ENCODE data around the gene ATAD3B. TPM values are rescaled to one million over a fixed set of nuclear protein-coding genes. Genes with fewer than 3 reads are reported as not detected.
"Not testable (repeated sequence)": the region's sequence is repeated elsewhere in the genome, so short reads cannot be mapped to it uniquely, and the experiment has no call there.

ATAD3B gene
- total RNA-seq, 1 experiment from 2014 or later, result 62.9 TPM

DNA sequence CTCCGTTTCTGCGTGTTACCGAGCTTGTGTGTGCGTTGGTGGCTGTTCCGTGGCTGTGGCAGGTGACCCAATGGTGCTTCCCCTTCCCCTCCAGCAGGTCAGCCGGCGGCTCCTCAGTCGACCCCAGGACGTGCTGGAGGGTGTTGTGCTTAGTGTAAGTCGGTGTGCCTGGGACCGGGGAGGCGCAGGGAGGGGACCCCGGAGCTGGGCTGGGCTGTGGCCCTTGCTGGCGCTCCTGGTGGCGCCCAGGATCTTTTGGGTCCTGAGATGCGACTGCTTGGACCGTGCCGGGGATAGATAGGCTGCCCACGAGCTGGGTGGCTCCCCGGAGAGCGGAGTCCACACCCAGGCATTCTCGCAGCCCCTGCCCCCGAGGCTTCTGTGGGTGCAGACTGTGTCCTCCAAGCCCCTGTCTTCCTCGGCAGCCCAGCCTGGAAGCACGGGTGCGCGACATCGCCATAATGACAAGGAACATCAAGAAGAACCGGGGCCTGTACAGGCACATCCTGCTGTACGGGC lies 16.1 kb upstream of the ATAD3B start:
- no TSS peak for BruUV-seq (replicated peaks)
- POLR2A ChIA-PET, result no interaction called here
- no peak overlapping the region for H3K4me3 ChIP-seq (replicated peaks in 1 of 2; ENCODE audit: low read depth in 1 of 2, low read length in 2 of 2)

DNA sequence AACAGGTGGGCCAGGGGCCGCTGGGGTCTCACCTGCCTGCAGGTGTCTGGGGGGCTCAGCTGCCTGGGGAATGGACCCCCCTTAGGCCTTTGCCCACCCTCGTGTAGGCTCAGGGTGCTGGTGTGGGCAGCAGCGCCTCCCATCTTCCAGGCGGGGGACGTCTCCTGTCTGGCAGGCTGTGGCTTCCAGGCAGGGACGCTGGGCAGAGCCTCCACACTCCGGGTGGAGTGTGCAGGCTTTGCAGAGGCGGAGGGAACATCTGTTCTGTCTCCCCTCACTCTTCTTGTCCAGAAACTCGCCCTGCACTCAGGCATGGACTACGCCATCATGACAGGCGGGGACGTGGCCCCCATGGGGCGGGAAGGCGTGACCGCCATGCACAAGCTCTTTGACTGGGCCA lies 15.6 kb upstream of the ATAD3B start:
- H3K36me3 ChIP-seq (ENCODE audit: control insufficient read depth in 1 of 2, insufficient read depth in 2 of 2, low read length in 2 of 2); H3K4me3 ChIP-seq (replicated peaks in 1 of 2; ENCODE audit: low read depth in 1 of 2, low read length in 2 of 2); POLR2A ChIA-PET; DNase-seq (ENCODE audit: low read depth, low spot score); RAD21 ChIA-PET (ENCODE audit: low non-redundant PET in 1 of 2, low total read pairs in 2 of 2, uncharacterized antibody in 2 of 2, unreplicated experiment in 2 of 2); H3K9ac ChIP-seq (ENCODE audit: low read length); H3K27me3 ChIP-seq (ENCODE audit: insufficient read depth, low read length); CTCF ChIA-PET; H3K79me2 ChIP-seq (ENCODE audit: insufficient read depth, low read length); H3K9me2 ChIP-seq (ENCODE audit: insufficient read depth); intact Hi-C loops (cut with micrococcal nuclease); H4K20me1 ChIP-seq (ENCODE audit: insufficient read depth); H2AFZ ChIP-seq (ENCODE audit: low read depth, low read length, poor library complexity, severe bottlenecking); H3K4me2 ChIP-seq (ENCODE audit: low read length); H3K4me1 ChIP-seq (ENCODE audit: control insufficient read depth in 1 of 2, insufficient read depth in 2 of 2, low read length in 2 of 2); BruUV-seq (replicated peaks); H3K27ac ChIP-seq (ENCODE audit: low read depth, low read length); H3K9me3 ChIP-seq (ENCODE audit: control insufficient read depth in 1 of 2, insufficient read depth in 1 of 2, low read depth in 1 of 2, low read length in 2 of 2): not testable (repeated sequence)
- peak; percentile 46; the same call in 1 of the 2 replicates for ATAC-seq

More for the DNA sequence above, 16.1 kb upstream of the ATAD3B start:
- ChIA-PET RAD21 (ENCODE audit: low non-redundant PET in 1 of 2, low total read pairs in 2 of 2, uncharacterized antibody in 2 of 2, unreplicated experiment in 2 of 2) (no interaction called here), CTCF (no interaction called here)
- ATAC-seq, result no peak
- Histone ChIP-seq H2AFZ (ENCODE audit: low read depth, low read length, poor library complexity, severe bottlenecking) (no peak overlapping the region), H3K27ac (ENCODE audit: low read depth, low read length) (no peak overlapping the region), H3K4me1 (ENCODE audit: control insufficient read depth in 1 of 2, insufficient read depth in 2 of 2, low read length in 2 of 2) (no peaks in the 10 kb centered on the region), H3K9ac (ENCODE audit: low read length) (no peak overlapping the region), H3K4me2 (ENCODE audit: low read length) (no peak overlapping the region), H3K36me3 (ENCODE audit: control insufficient read depth in 1 of 2, insufficient read depth in 2 of 2, low read length in 2 of 2) (no peaks in the 10 kb centered on the region), H3K79me2 (ENCODE audit: insufficient read depth, low read length) (no peaks in the 10 kb centered on the region), H3K27me3 (ENCODE audit: insufficient read depth, low read length) (no peaks in the 10 kb centered on the region), H3K9me3 (ENCODE audit: control insufficient read depth in 1 of 2, insufficient read depth in 1 of 2, low read depth in 1 of 2, low read length in 2 of 2) (no peaks in the 10 kb centered on the region), H3K9me2 (ENCODE audit: insufficient read depth) (no peaks in the 10 kb centered on the region), H4K20me1 (ENCODE audit: insufficient read depth) (no peaks in the 10 kb centered on the region)
- intact Hi-C loops (cut with micrococcal nuclease), result no loop called here
- TF ChIP-seq ELF1 (IDR thresholded peaks at IDR 0.05; ENCODE audit: borderline replicate concordance, low read depth) (no peak), FOSL1 (IDR thresholded peaks at IDR 0.05; ENCODE audit: low read depth) (no peak), CEBPB (IDR thresholded peaks at IDR 0.05; ENCODE audit: low read depth) (no peak), TCF7L2 (IDR thresholded peaks at IDR 0.05; ENCODE audit: borderline replicate concordance, extremely low read depth, insufficient read depth, insufficient read length) (no peak), SIN3A (IDR thresholded peaks at IDR 0.05; ENCODE audit: low read depth) (no peak), ZFX (IDR thresholded peaks at IDR 0.05) (no peak), YY1 (IDR thresholded peaks at IDR 0.05; ENCODE audit: extremely low read depth, insufficient replicate concordance, low read depth, low read length) (no peak), EZH2phosphoT487 (IDR thresholded peaks at IDR 0.05; ENCODE audit: borderline replicate concordance) (no peak)
- TF ChIP-seq, protein P1, sequence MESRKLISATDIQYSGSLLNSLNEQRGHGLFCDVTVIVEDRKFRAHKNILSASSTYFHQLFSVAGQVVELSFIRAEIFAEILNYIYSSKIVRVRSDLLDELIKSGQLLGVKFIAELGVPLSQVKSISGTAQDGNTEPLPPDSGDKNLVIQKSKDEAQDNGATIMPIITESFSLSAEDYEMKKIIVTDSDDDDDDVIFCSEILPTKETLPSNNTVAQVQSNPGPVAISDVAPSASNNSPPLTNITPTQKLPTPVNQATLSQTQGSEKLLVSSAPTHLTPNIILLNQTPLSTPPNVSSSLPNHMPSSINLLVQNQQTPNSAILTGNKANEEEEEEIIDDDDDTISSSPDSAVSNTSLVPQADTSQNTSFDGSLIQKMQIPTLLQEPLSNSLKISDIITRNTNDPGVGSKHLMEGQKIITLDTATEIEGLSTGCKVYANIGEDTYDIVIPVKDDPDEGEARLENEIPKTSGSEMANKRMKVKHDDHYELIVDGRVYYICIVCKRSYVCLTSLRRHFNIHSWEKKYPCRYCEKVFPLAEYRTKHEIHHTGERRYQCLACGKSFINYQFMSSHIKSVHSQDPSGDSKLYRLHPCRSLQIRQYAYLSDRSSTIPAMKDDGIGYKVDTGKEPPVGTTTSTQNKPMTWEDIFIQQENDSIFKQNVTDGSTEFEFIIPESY (IDR thresholded peaks at IDR 0.05; ENCODE audit: extremely low read depth, insufficient replicate concordance, low read length), result no peak
- DNase-seq (ENCODE audit: low read depth, low spot score), result no peak

DNA sequence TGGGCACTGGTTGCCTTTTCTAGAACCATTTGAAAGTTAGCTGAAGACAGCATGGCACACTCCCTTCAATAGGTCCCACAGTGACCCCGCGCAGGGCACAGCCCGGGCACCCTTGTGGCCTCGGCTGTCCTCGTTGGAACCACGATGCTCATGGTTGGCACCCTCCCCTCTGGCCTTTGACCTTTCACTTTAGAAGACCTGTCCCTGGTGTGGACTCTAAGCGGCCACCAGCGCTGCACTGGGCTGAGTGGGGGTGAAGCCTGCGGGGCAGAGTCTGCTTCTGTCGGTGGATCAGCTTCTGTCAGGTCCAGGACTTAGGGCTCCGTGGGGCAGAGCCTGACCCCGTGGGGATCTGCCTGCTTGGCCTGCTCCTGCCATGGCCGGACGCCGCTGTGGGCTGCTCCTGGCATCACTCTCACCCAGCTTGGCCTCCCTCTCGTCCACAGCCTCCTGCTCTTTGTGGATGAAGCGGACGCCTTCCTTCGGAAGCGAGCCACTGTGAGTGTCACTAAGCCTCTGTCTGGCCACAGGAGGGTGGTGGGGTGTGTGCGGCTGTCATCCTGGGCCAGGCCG lies 14.8 kb upstream of the ATAD3B start:
- H3K9me2 ChIP-seq (ENCODE audit: insufficient read depth); H3K4me2 ChIP-seq (ENCODE audit: low read length); H3K4me1 ChIP-seq (ENCODE audit: control insufficient read depth in 1 of 2, insufficient read depth in 2 of 2, low read length in 2 of 2); RAD21 ChIA-PET (ENCODE audit: low non-redundant PET in 1 of 2, low total read pairs in 2 of 2, uncharacterized antibody in 2 of 2, unreplicated experiment in 2 of 2); BruUV-seq (replicated peaks); H3K79me2 ChIP-seq (ENCODE audit: insufficient read depth, low read length); intact Hi-C loops (cut with micrococcal nuclease); H3K27me3 ChIP-seq (ENCODE audit: insufficient read depth, low read length); H2AFZ ChIP-seq (ENCODE audit: low read depth, low read length, poor library complexity, severe bottlenecking); CTCF ChIA-PET; ATAC-seq; H3K27ac ChIP-seq (ENCODE audit: low read depth, low read length); DNase-seq (ENCODE audit: low read depth, low spot score); POLR2A ChIA-PET; H3K9me3 ChIP-seq (ENCODE audit: control insufficient read depth in 1 of 2, insufficient read depth in 1 of 2, low read depth in 1 of 2, low read length in 2 of 2); H3K36me3 ChIP-seq (ENCODE audit: control insufficient read depth in 1 of 2, insufficient read depth in 2 of 2, low read length in 2 of 2); H3K4me3 ChIP-seq (replicated peaks in 1 of 2; ENCODE audit: low read depth in 1 of 2, low read length in 2 of 2); H4K20me1 ChIP-seq (ENCODE audit: insufficient read depth); H3K9ac ChIP-seq (ENCODE audit: low read length): not testable (repeated sequence)
